ENCODE results near the gene RNF6. TPM values are rescaled to one million over a fixed set of nuclear protein-coding genes. Genes with fewer than 3 reads are reported as not detected.

RNF6 gene
- total RNA-seq, 1 experiment from 2014 or later, result 33.2 TPM

GRCh38 chr13:26247608-26248007 is 25.5 kb upstream of the RNF6 start:
- no peak overlapping the region for H3K9ac ChIP-seq (ENCODE audit: low read length)
- no peak overlapping the region for H2AFZ ChIP-seq (ENCODE audit: low read depth, low read length, poor library complexity, severe bottlenecking)
- no peak for TF ChIP-seq SRF (IDR thresholded peaks at IDR 0.05; ENCODE audit: low read depth)
- TF ChIP-seq JUND (IDR thresholded peaks at IDR 0.05), result no peak
- no peak for TF ChIP-seq ZBTB33 (IDR thresholded peaks at IDR 0.05; ENCODE audit: extremely low read depth, insufficient replicate concordance, low read length)
- TF ChIP-seq POLR2A (IDR thresholded peaks at IDR 0.05; ENCODE audit: borderline replicate concordance, extremely low read depth, insufficient read depth, insufficient read length), result no peak
- TF ChIP-seq, protein P1, sequence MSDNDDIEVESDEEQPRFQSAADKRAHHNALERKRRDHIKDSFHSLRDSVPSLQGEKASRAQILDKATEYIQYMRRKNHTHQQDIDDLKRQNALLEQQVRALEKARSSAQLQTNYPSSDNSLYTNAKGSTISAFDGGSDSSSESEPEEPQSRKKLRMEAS (IDR thresholded peaks at IDR 0.05), result no peak
- TF ChIP-seq EZH2phosphoT487 (IDR thresholded peaks at IDR 0.05; ENCODE audit: borderline replicate concordance), result no peak
- no peak for TF ChIP-seq FOSL1 (IDR thresholded peaks at IDR 0.05; ENCODE audit: low read depth)
- no peak for TF ChIP-seq SP1 (IDR thresholded peaks at IDR 0.05; ENCODE audit: low read depth)
- no peak for TF ChIP-seq ZFX (IDR thresholded peaks at IDR 0.05)
- ATAC-seq (no peak), DNase-seq (ENCODE audit: low read depth, low spot score) (no peak)
- no peaks in the 10 kb centered on the region for H3K4me1 ChIP-seq (ENCODE audit: control insufficient read depth in 1 of 2, insufficient read depth in 2 of 2, low read length in 2 of 2)
- H3K9me2 ChIP-seq (ENCODE audit: insufficient read depth), result no peaks in the 10 kb centered on the region
- H3K79me2 ChIP-seq (ENCODE audit: insufficient read depth, low read length), result no peaks in the 10 kb centered on the region
- RAD21 ChIA-PET (ENCODE audit: low non-redundant PET in 1 of 2, low total read pairs in 2 of 2, uncharacterized antibody in 2 of 2, unreplicated experiment in 2 of 2), result no interaction called here
- H3K9me3 ChIP-seq (ENCODE audit: control insufficient read depth in 1 of 2, insufficient read depth in 1 of 2, low read depth in 1 of 2, low read length in 2 of 2), result no peaks in the 10 kb centered on the region
- no peak overlapping the region for H3K4me2 ChIP-seq (ENCODE audit: low read length)
- no peaks in the 10 kb centered on the region for H4K20me1 ChIP-seq (ENCODE audit: insufficient read depth)
- H3K36me3 ChIP-seq (ENCODE audit: control insufficient read depth in 1 of 2, insufficient read depth in 2 of 2, low read length in 2 of 2), result no peaks in the 10 kb centered on the region
- no TSS peak for BruUV-seq (replicated peaks)
- no peak overlapping the region for H3K27ac ChIP-seq (ENCODE audit: low read depth, low read length)
- H3K27me3 ChIP-seq (ENCODE audit: insufficient read depth, low read length), result no peaks in the 10 kb centered on the region
- intact Hi-C loops (cut with micrococcal nuclease), result no loop called here
- H3K4me3 ChIP-seq (replicated peaks in 1 of 2; ENCODE audit: low read depth in 1 of 2, low read length in 2 of 2), result no peak overlapping the region
- CTCF ChIA-PET, result no interaction called here
- POLR2A ChIA-PET, result no interaction called here

- POLR2A ChIA-PET, result no interaction called here
- ATAC-seq (no peak), DNase-seq (ENCODE audit: low read depth, low spot score) (no peak)
- Histone ChIP-seq H3K27me3 (ENCODE audit: insufficient read depth, low read length) (no peaks in the 10 kb centered on the region), H3K4me3 (replicated peaks in 1 of 2; ENCODE audit: low read depth in 1 of 2, low read length in 2 of 2) (no peak overlapping the region), H3K9me3 (ENCODE audit: control insufficient read depth in 1 of 2, insufficient read depth in 1 of 2, low read depth in 1 of 2, low read length in 2 of 2) (no peaks in the 10 kb centered on the region), H2AFZ (ENCODE audit: low read depth, low read length, poor library complexity, severe bottlenecking) (no peak overlapping the region), H3K4me1 (ENCODE audit: control insufficient read depth in 1 of 2, insufficient read depth in 2 of 2, low read length in 2 of 2) (no peaks in the 10 kb centered on the region), H3K9ac (ENCODE audit: low read length) (no peak overlapping the region), H3K79me2 (ENCODE audit: insufficient read depth, low read length) (no peaks in the 10 kb centered on the region), H3K9me2 (ENCODE audit: insufficient read depth) (no peaks in the 10 kb centered on the region), H3K27ac (ENCODE audit: low read depth, low read length) (no peak overlapping the region), H3K36me3 (ENCODE audit: control insufficient read depth in 1 of 2, insufficient read depth in 2 of 2, low read length in 2 of 2) (no peaks in the 10 kb centered on the region), H3K4me2 (ENCODE audit: low read length) (no peak overlapping the region), H4K20me1 (ENCODE audit: insufficient read depth) (no peaks in the 10 kb centered on the region)
- CTCF ChIA-PET, result no interaction called here
- RAD21 ChIA-PET (ENCODE audit: low non-redundant PET in 1 of 2, low total read pairs in 2 of 2, uncharacterized antibody in 2 of 2, unreplicated experiment in 2 of 2), result no interaction called here
- no TSS peak for BruUV-seq (replicated peaks)
- intact Hi-C loops (cut with micrococcal nuclease), result no loop called here
- TF ChIP-seq CTCF (IDR thresholded peaks at IDR 0.05 in 2 of 3, conservative IDR thresholded peaks at IDR 0.05 in 1 of 3; ENCODE audit: borderline replicate concordance in 1 of 3, insufficient read depth in 1 of 3, low read depth in 2 of 3, low read length in 2 of 3), result no peak
- TF ChIP-seq ELF1 (IDR thresholded peaks at IDR 0.05; ENCODE audit: borderline replicate concordance, low read depth), result no peak
- no peak for TF ChIP-seq ZNF274 (IDR thresholded peaks at IDR 0.05; ENCODE audit: low read depth, low read length)
- TF ChIP-seq SRF (IDR thresholded peaks at IDR 0.05; ENCODE audit: low read depth), result no peak
- no peak for TF ChIP-seq FOSL1 (IDR thresholded peaks at IDR 0.05; ENCODE audit: low read depth)
- no peak for TF ChIP-seq YY1 (IDR thresholded peaks at IDR 0.05; ENCODE audit: extremely low read depth, insufficient replicate concordance, low read depth, low read length)
- TF ChIP-seq CBX3 (IDR thresholded peaks at IDR 0.05; ENCODE audit: low read depth), result no peak
- TF ChIP-seq EZH2 (IDR thresholded peaks at IDR 0.05), result no peak
- no peak for TF ChIP-seq POLR2AphosphoS5 (IDR thresholded peaks at IDR 0.05; ENCODE audit: low read depth, low read length)
- TF ChIP-seq, protein P1 (IDR thresholded peaks at IDR 0.05), result no peak
- no peak for TF ChIP-seq CEBPB (IDR thresholded peaks at IDR 0.05; ENCODE audit: low read depth)
- no peak for TF ChIP-seq EZH2phosphoT487 (IDR thresholded peaks at IDR 0.05; ENCODE audit: borderline replicate concordance)
- TF ChIP-seq, protein P2, sequence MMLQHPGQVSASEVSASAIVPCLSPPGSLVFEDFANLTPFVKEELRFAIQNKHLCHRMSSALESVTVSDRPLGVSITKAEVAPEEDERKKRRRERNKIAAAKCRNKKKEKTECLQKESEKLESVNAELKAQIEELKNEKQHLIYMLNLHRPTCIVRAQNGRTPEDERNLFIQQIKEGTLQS (IDR thresholded peaks at IDR 0.05), result no peak
These were observed 24.9 kb upstream of the RNF6 start for GRCh38 chr13:26247011-26247410.
